ENCODE results near the gene TINAGL1. TPM values are rescaled to one million over a fixed set of nuclear protein-coding genes. Genes with fewer than 3 reads are reported as not detected.

TINAGL1 gene
- total and polyA plus RNA-seq, 10 of the 15 experiments (the other 5 are each of a cell fraction or from before 2014, with no cell fraction given): 0.20 to 0.49 (median 0.23) TPM; not detected in 7

- ChIA-PET SMC1A (ENCODE audit: uncharacterized antibody, unreplicated experiment) (no interaction called here), CTCF (interaction anchor here (0.7 to 1.1 kb wide), 3 partner anchors 76 to 164 kb away, joined by 3 to 4 read pairs (median 3); no protein-coding TSS in a partner anchor), RAD21 (ENCODE audit: unreplicated experiment) (no interaction called here), POLR2A (interaction anchor here (0.6 kb wide), 1 partner anchor 13 kb away, joined by 3 read pairs; no protein-coding TSS in a partner anchor)
- FAIRE-seq: no peak
- no peak for DNase-seq (ENCODE audit: low read depth, low spot score)
- TF ChIP-seq PKNOX1 (IDR thresholded peaks at IDR 0.05): no peak
- TF ChIP-seq SREBF1 (IDR thresholded peaks at IDR 0.05; ENCODE audit: low read length): no peak
- TF ChIP-seq SMARCA5 (IDR thresholded peaks at IDR 0.05): no peak
- H3K36me3 ChIP-seq (ENCODE audit: control insufficient read depth in 2 of 2, insufficient read depth in 2 of 2, low read length in 1 of 2): peaks cover 16 to 20% of the 10 kb centered on the region in 2 experiments; a peak in 3 of 4 replicates
- intact Hi-C loops (cut with micrococcal nuclease; ENCODE audit: unreplicated experiment): no loop called here
- no peak for ATAC-seq
- no peaks in the 10 kb centered on the region; the same call in none of the 2 replicates for H3K4me1 ChIP-seq (ENCODE audit: control insufficient read depth, insufficient read depth, low read length)
- no peak overlapping the region for H3K4me2 ChIP-seq (ENCODE audit: control insufficient read depth, insufficient read depth)
- 90% methylated on average over 16 of the region's 16 CpGs for WGBS (ENCODE audit: insufficient coverage, insufficient replicate concordance, low lambda C conversion rate, missing lambda C conversion rate)
- no TSS peak for BruUV-seq (replicated peaks)
- H2AFZ ChIP-seq (ENCODE audit: control insufficient read depth, low read depth, low read length): no peak overlapping the region
- in situ Hi-C loops (cut with MboI): no loop called here
- no peaks in the 10 kb centered on the region for H3K9me3 ChIP-seq (replicated peaks; ENCODE audit: control insufficient read depth, insufficient read depth, low read length)
- H3K27me3 ChIP-seq (replicated peaks in 1 of 2; ENCODE audit: control insufficient read depth in 2 of 2, insufficient read depth in 2 of 2, low read length in 1 of 2): no peaks in the 10 kb centered on the region
- no peak overlapping the region for H3K4me3 ChIP-seq
- H3K79me2 ChIP-seq (ENCODE audit: control insufficient read depth, insufficient read depth, low read length): no peaks in the 10 kb centered on the region
- H3K9ac ChIP-seq (ENCODE audit: control insufficient read depth, insufficient read depth, low read length): no peak overlapping the region
- H3K27ac ChIP-seq (ENCODE audit: control insufficient read depth, insufficient read depth): no peak overlapping the region
- no peaks in the 10 kb centered on the region for H4K20me1 ChIP-seq (ENCODE audit: control insufficient read depth, insufficient read depth)
Measured at GRCh38 chr1:31624731-31625514, 48.6 kb downstream of the TINAGL1 start.

- RAD21 ChIA-PET (ENCODE audit: unreplicated experiment): no interaction called here
- intact Hi-C loops (cut with micrococcal nuclease; ENCODE audit: unreplicated experiment) (no loop called here), in situ Hi-C loops (cut with MboI) (no loop called here)
- Histone ChIP-seq H3K36me3 (ENCODE audit: control insufficient read depth in 2 of 2, insufficient read depth in 2 of 2, low read length in 1 of 2) (peaks cover 21 to 25% of the 10 kb centered on the region in 2 experiments; a peak in 3 of 4 replicates), H3K27me3 (replicated peaks in 1 of 2; ENCODE audit: control insufficient read depth in 2 of 2, insufficient read depth in 2 of 2, low read length in 1 of 2) (no peaks in the 10 kb centered on the region), H3K9ac (ENCODE audit: control insufficient read depth, insufficient read depth, low read length) (no peak overlapping the region), H4K20me1 (ENCODE audit: control insufficient read depth, insufficient read depth) (no peaks in the 10 kb centered on the region), H3K27ac (ENCODE audit: control insufficient read depth, insufficient read depth) (no peak overlapping the region), H3K79me2 (ENCODE audit: control insufficient read depth, insufficient read depth, low read length) (no peaks in the 10 kb centered on the region), H2AFZ (ENCODE audit: control insufficient read depth, low read depth, low read length) (no peak overlapping the region), H3K4me2 (ENCODE audit: control insufficient read depth, insufficient read depth) (no peak overlapping the region), H3K9me3 (replicated peaks; ENCODE audit: control insufficient read depth, insufficient read depth, low read length) (no peaks in the 10 kb centered on the region), H3K4me3 (no peak overlapping the region), H3K4me1 (ENCODE audit: control insufficient read depth, insufficient read depth, low read length) (no peaks in the 10 kb centered on the region; the same call in none of the 2 replicates)
- 100% methylated on average over 4 of the region's 4 CpGs for WGBS (ENCODE audit: insufficient coverage, insufficient replicate concordance, low lambda C conversion rate, missing lambda C conversion rate)
- SMC1A ChIA-PET (ENCODE audit: uncharacterized antibody, unreplicated experiment): no interaction called here
- CTCF ChIA-PET: interaction anchor here (1.1 kb wide), 1 partner anchor 163 kb away, joined by 3 read pairs; no protein-coding TSS in a partner anchor
- POLR2A ChIA-PET: interaction anchor here (0.6 kb wide), 1 partner anchor 96 kb away, joined by 4 read pairs; no protein-coding TSS in a partner anchor
- DNase-seq (ENCODE audit: low read depth, low spot score) (no peak), ATAC-seq (no peak; the same call in 2 of the 3 replicates), FAIRE-seq (no peak)
- no TSS peak for BruUV-seq (replicated peaks)
- TF ChIP-seq CEBPZ (IDR thresholded peaks at IDR 0.05; ENCODE audit: low read depth, low read length): no peak
- no peak for TF ChIP-seq SREBF2 (IDR thresholded peaks at IDR 0.05; ENCODE audit: low read length)
- no peak for TF ChIP-seq ZSCAN29 (IDR thresholded peaks at IDR 0.05)
- TF ChIP-seq BCL3 (IDR thresholded peaks at IDR 0.05; ENCODE audit: borderline replicate concordance, insufficient read depth, low read depth, low read length, poor library complexity, severe bottlenecking): no peak
- no peak for TF ChIP-seq NFYA (IDR thresholded peaks at IDR 0.05; ENCODE audit: borderline replicate concordance, low read depth, low read length)
- no peak for TF ChIP-seq JUND (IDR thresholded peaks at IDR 0.05; ENCODE audit: low read depth, low read length)
Measured at GRCh38 chr1:31625561-31626222, 49.4 kb downstream of the TINAGL1 start.

All from GM12878 (cell line).